ENCODE measurements around the gene ADAP1.
"Not testable (repeated sequence)": the region's sequence is repeated elsewhere in the genome, so short reads cannot be mapped to it uniquely, and the experiment has no call there.

The ADAP1 gene, protein sequence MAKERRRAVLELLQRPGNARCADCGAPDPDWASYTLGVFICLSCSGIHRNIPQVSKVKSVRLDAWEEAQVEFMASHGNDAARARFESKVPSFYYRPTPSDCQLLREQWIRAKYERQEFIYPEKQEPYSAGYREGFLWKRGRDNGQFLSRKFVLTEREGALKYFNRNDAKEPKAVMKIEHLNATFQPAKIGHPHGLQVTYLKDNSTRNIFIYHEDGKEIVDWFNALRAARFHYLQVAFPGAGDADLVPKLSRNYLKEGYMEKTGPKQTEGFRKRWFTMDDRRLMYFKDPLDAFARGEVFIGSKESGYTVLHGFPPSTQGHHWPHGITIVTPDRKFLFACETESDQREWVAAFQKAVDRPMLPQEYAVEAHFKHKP

DNA sequence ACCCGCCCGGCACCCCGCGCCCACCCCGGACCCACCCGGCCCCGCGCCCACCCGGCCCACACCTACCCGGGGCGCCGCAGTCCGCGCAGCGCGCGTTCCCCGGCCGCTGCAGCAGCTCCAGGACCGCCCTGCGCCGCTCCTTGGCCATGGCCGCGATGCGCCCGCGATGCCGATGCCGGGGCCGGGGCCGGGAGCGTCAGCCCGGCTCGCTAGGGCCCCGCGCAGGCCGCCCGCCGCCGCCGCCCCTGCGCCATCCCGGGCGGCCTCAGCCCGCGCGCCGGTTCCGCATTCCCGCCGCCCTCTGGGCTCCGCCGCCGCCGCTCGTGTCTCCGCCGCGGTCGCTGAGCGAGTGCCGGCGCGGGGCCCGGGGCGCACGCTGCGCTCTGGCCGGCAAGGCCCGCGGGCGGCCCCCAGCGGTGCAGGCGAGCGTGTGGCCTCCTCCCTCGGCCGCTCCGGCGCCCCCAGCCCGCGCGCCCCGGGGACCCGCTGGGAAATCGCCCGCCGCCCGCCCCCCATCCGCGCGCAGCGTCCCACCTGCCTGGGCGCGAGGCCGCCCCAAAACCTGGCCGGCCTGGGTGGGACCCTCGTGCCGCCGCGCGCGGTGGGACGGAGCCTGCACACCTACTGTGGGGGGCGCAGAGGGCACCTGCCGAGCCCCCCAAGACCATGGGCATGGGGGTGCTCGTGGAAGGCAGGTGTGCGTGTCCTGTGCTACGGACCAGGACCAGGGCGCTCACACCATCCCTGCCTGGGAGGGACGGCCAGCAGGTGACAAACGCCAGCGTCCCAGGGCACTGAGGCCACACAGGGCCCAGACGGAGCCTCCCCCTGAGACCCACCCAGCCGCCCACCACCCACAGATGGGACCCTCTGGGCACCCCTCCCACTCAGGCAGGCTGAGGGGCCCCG is at the start of gene ADAP1:
Gene ADAP1, minus strand, starts transcription at position 351 of the 909 bp plus-strand sequence. Its CDS starts 203 bp downstream, at position 148.
- DNase-seq (ENCODE audit: low read depth), result no peak
- TF ChIP-seq, protein P1, sequence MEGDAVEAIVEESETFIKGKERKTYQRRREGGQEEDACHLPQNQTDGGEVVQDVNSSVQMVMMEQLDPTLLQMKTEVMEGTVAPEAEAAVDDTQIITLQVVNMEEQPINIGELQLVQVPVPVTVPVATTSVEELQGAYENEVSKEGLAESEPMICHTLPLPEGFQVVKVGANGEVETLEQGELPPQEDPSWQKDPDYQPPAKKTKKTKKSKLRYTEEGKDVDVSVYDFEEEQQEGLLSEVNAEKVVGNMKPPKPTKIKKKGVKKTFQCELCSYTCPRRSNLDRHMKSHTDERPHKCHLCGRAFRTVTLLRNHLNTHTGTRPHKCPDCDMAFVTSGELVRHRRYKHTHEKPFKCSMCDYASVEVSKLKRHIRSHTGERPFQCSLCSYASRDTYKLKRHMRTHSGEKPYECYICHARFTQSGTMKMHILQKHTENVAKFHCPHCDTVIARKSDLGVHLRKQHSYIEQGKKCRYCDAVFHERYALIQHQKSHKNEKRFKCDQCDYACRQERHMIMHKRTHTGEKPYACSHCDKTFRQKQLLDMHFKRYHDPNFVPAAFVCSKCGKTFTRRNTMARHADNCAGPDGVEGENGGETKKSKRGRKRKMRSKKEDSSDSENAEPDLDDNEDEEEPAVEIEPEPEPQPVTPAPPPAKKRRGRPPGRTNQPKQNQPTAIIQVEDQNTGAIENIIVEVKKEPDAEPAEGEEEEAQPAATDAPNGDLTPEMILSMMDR (conservative IDR thresholded peaks at IDR 0.05; ENCODE audit: control insufficient read depth, insufficient read depth, low read depth, low read length), result no peak
- no peak within 1 kb of the TSS for H3K4me3 ChIP-seq (ENCODE audit: control insufficient read depth, low read depth, low read length)

DNA sequence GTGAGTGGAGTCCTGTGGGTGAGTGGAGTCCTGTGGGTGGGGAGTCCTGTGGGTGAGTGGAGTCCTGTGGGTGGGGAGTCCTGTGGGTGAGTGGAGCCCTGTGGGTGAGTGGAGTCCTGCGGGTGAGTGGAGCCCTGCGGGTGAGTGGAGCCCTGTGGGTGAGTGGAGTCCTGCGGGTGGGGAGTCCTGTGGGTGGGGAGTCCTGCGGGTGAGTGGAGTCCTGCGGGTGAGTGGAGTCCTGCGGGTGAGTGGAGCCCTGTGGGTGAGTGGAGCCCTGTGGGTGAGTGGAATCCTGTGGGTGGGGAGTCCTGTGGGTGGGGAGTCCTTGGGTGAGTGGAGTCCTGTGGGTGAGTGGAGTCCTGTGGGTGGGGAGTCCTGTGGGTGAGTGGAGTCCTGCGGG is 48.0 kb upstream of the ADAP1 start:
- DNase-seq (ENCODE audit: low read depth); H3K4me3 ChIP-seq (ENCODE audit: control insufficient read depth, low read depth, low read length): not testable (repeated sequence)

DNA sequence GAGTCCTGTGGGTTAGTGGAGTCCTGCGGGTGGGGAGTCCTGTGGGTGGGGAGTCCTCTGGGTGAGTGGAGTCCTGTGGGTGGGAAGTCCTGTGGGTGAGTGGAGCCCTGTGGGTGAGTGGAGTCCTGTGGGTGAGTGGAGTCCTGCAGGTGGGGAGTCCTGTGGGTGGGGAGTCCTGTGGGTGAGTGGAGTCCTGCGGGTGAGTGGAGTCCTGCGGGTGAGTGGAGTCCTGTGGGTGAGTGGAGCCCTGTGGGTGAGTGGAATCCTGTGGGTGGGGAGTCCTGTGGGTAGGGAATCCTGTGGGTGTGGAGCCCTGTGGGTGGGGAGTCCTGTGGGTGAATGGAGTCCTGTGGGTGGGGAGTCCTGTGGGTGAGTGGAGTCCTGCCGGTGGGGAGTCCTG is 47.5 kb upstream of the ADAP1 start:
- not testable (repeated sequence) for H3K4me3 ChIP-seq (ENCODE audit: control insufficient read depth, low read depth, low read length); DNase-seq (ENCODE audit: low read depth)

DNA sequence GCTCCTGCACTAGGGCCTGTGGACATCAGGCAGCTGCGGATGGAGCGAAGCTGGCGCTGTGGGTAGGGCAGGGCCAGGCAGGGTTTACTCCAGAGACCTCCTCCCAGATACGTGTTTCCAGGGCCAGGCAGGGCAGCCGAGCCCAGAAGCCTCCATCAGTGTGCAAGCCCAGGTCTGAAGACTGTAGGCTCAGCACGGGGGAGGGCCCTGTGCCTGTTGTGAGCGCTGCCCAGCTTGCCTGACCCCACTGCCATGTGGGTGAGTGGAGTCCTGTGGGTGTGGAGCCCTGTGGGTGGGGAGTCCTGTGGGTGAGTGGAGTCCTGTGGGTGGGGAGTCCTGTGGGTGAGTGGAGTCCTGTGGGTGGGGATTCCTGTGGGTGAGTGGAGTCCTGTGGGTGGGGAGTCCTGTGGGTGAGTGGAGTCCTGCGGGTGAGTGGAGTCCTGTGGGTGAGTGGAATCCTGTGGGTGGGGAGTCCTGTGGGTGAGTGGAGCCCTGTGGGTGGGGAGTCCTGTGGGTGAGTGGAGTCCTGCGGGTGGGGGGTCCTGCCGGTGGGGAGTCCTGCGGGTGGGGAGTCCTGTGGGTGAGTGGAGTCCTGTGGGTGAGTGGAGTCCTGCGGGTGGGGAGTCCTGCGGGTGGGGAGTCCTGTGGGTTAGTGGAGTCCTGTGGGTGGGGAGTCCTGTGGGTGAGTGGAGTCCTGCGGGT is 46.7 kb upstream of the ADAP1 start:
- not testable (repeated sequence) for DNase-seq (ENCODE audit: low read depth)

DNA sequence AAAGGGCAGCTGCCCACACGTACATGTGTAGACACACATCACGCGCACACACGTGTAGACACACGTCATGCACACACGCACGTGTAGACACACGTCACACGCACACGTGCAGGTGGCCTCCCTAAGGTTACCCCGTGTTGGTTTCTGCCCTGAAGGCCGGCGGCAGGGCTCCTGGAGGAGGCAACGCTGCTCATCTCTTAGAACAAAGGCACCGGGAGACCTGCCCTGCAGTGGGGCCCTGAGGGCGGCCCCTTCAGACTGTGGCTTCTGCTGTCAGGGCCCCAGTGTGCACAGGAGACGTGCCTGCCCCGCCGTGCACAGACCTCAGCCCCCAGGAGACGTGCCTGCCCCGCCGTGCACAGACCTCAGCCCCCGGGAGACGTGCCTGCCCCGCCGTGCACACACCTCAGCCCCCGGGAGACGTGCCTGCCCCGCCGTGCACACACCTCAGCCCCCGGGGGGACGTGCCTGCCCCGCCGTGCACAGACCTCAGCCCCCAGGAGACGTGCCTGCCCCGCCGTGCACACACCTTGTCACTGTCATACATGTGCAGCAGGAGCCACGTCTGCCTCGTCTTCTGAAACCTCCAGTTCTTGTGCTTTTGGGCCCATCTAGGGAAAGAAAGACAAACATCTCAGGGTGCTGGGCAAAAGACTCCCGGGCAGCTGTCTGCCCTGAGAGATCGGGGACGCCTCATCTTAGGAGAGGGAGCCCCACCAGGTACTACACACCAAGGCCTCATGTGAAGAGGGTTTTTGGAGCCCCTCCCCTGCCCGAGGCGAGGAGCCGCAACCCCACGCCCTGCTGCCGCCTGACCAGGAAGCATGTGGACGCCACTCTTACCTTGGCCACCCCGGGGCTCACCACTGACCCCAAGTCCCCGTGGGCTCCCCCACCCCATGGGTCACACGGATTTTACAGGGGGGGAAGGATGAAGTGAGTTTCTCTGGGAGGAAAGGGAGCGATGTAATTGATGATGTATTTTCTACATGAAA is 45.8 kb upstream of the ADAP1 start:
- TF ChIP-seq, protein P1 (conservative IDR thresholded peaks at IDR 0.05; ENCODE audit: control insufficient read depth, insufficient read depth, low read depth, low read length), result no peak
- no peak for DNase-seq (ENCODE audit: low read depth)
- H3K4me3 ChIP-seq (ENCODE audit: control insufficient read depth, low read depth, low read length), result no peak overlapping the region

More for the DNA sequence above, 46.7 kb upstream of the ADAP1 start:
- not testable (repeated sequence) for H3K4me3 ChIP-seq (ENCODE audit: control insufficient read depth, low read depth, low read length)

DNA sequence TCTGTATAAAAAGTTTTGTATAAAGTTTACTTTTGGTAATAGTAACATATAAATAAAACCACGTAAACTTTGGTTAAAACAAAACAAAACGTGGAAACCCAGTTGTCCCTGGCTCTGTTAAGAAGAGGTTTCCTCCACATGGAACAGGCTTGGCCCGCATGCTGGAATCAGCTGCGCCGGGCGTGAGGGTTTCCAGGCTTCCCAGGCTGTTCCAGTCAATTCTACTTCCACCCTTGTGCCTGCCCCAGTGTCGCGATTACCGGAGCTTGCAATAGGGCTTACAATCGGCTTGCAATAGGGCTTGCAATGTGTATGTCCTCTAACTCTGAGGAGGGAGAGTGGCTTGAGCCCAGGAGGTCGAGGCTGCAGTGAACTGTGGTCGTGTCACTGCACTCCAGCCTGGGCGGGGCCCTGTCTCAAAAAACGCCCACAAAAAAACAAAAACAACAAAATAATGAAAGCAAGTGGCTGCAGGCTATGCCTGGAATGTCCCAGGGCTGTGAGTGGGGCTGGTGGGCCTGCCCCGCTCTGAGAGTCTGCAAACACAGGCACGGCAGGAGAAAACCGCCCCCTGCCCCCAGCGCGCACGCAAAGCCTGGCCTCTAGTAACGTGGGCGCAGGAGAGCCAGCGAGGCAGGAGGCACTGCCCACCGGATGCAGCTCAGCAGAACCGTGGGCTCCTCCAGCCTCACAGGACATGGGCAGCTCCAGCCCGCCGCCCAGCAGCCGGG is 44.8 kb upstream of the ADAP1 start:
- H3K4me3 ChIP-seq (ENCODE audit: control insufficient read depth, low read depth, low read length), result no peak overlapping the region
- DNase-seq (ENCODE audit: low read depth), result no peak
- TF ChIP-seq, protein P1 (conservative IDR thresholded peaks at IDR 0.05; ENCODE audit: control insufficient read depth, insufficient read depth, low read depth, low read length), result no peak

All from fibroblast of mammary gland (primary cell).